Stimulated activated CD8-positive, alpha-beta memory T cell treated with anti-CD3 and anti-CD28 coated beads, Interleukin-4, amount 100 ng/mL, for 4 hours (primary cell): ENCODE results near the gene AQP11.
"Not testable (repeated sequence)": the region's sequence is repeated elsewhere in the genome, so short reads cannot be mapped to it uniquely, and the experiment has no call there.

Experiments used
- DNase-seq, 2 donors: peaks; one replicate each; pipeline ENCODE4 v3.0.0-alpha.2; 2020; ENCODE audit warnings: low read depth in 2 of 2, low spot score in 1 of 2

AQP11 gene

GRCh38 chr11:77589521-77590193, at the start of gene AQP11:
Gene AQP11 (plus strand): TSS chr11:77589953. CDS start chr11:77589993, 40 bp downstream.
- DNase-seq, result peak in 1 of 2 donors; percentile 29

GRCh38 chr11:77542296-77542695, 47.5 kb upstream of the AQP11 start:
- DNase-seq, result no peak

GRCh38 chr11:77547047-77547836, 42.5 kb upstream of the AQP11 start:
- DNase-seq, result no peak

- DNase-seq, result no peak
These were observed 41.7 kb upstream of the AQP11 start for GRCh38 chr11:77547863-77548551.

- DNase-seq, result no peak
These were observed 41.0 kb upstream of the AQP11 start for GRCh38 chr11:77548552-77549445.

- not testable (repeated sequence) for DNase-seq
These were observed 38.3 kb upstream of the AQP11 start for GRCh38 chr11:77551426-77551825.

GRCh38 chr11:77557553-77557952, 32.2 kb upstream of the AQP11 start:
- no peak for DNase-seq

- DNase-seq, result no peak
These were observed 31.4 kb upstream of the AQP11 start for GRCh38 chr11:77558380-77558779.

GRCh38 chr11:77559686-77560401, 29.9 kb upstream of the AQP11 start:
- DNase-seq, result no peak

- no peak for DNase-seq
These were observed 29.1 kb upstream of the AQP11 start for GRCh38 chr11:77560605-77561004.

- DNase-seq, result no peak
These were observed 28.5 kb upstream of the AQP11 start for GRCh38 chr11:77561257-77561656.

- no peak for DNase-seq
These were observed 21.4 kb upstream of the AQP11 start for GRCh38 chr11:77568306-77568705.

GRCh38 chr11:77568916-77569675, 20.7 kb upstream of the AQP11 start:
- DNase-seq, result no peak

GRCh38 chr11:77569676-77570070, 20.1 kb upstream of the AQP11 start:
- DNase-seq, result no peak

- DNase-seq, result not testable (repeated sequence)
These were observed 18.9 kb upstream of the AQP11 start for GRCh38 chr11:77570896-77571295.

GRCh38 chr11:77575428-77575827, 14.3 kb upstream of the AQP11 start:
- not testable (repeated sequence) for DNase-seq

- no peak for DNase-seq
These were observed 8.9 kb upstream of the AQP11 start for GRCh38 chr11:77580712-77581337.

- no peak for DNase-seq
These were observed 602 bp upstream of the AQP11 start for GRCh38 chr11:77589181-77589520.

GRCh38 chr11:77590194-77590782, 535 bp downstream of the AQP11 start:
- DNase-seq, result no peak
